ENCODE data around the gene IQSEC1. TPM values are rescaled to one million over a fixed set of nuclear protein-coding genes. Genes with fewer than 3 reads are reported as not detected.

Gene IQSEC1
- total and polyA plus RNA-seq, 2 donors (not counting 1 experiment from before 2014, with no cell fraction given) = 4.3 to 18.2 TPM

DNA sequence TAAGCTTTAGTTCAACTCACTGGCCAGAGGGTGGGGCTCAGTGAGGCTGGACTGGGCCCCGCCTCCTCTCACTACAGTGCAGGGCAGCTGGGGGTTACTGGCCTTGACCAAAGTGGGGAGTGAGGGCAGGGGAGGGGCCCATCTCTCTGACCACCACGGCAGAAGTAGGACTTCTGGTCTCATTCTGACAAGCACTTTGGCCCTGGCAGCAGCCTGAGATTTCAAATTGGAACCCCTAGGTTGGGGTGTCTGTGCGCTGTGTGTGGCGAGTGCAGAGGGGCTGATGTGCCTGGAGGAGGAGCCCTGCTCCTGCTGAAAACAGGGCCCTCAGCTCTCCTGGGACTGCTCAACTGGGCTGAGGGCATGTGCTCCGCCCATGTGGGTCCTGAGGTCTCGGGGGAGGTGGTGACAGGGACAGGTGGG lies 171.6 kb downstream of the IQSEC1 start:
- no peak for DNase-seq (ENCODE audit: low read depth in 2 of 2)
- H3K27ac ChIP-seq (ENCODE audit: insufficient read depth, low read length) = no peak overlapping the region
- no peaks in the 10 kb centered on the region for H3K27me3 ChIP-seq (ENCODE audit: control insufficient read depth, insufficient read depth, low read length)
- H3K36me3 ChIP-seq (ENCODE audit: control insufficient read depth, insufficient read depth, low read length) = peaks cover 3% of the 10 kb centered on the region
- no peak for TF ChIP-seq EZH2 (IDR thresholded peaks at IDR 0.05; ENCODE audit: low read length, missing control alignments)
- TF ChIP-seq, protein P1, sequence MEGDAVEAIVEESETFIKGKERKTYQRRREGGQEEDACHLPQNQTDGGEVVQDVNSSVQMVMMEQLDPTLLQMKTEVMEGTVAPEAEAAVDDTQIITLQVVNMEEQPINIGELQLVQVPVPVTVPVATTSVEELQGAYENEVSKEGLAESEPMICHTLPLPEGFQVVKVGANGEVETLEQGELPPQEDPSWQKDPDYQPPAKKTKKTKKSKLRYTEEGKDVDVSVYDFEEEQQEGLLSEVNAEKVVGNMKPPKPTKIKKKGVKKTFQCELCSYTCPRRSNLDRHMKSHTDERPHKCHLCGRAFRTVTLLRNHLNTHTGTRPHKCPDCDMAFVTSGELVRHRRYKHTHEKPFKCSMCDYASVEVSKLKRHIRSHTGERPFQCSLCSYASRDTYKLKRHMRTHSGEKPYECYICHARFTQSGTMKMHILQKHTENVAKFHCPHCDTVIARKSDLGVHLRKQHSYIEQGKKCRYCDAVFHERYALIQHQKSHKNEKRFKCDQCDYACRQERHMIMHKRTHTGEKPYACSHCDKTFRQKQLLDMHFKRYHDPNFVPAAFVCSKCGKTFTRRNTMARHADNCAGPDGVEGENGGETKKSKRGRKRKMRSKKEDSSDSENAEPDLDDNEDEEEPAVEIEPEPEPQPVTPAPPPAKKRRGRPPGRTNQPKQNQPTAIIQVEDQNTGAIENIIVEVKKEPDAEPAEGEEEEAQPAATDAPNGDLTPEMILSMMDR (conservative IDR thresholded peaks at IDR 0.05 in 1 of 2, IDR thresholded peaks at IDR 0.05 in 1 of 2; ENCODE audit: low read depth in 1 of 2, low read length in 2 of 2) = no peak
- H3K9ac ChIP-seq (ENCODE audit: insufficient read depth, low read length) = no peak overlapping the region
- H4K20me1 ChIP-seq (ENCODE audit: control insufficient read depth, extremely low read depth, insufficient read depth, low read length) = no peaks in the 10 kb centered on the region
- H3K4me2 ChIP-seq (ENCODE audit: extremely low read depth, insufficient read depth, low read length) = no peak overlapping the region
- no peaks in the 10 kb centered on the region for H3K9me3 ChIP-seq (ENCODE audit: control insufficient read depth, insufficient read depth, low read depth, low read length)
- H2AFZ ChIP-seq (ENCODE audit: low read length) = no peak overlapping the region
- no peaks in the 10 kb centered on the region for H3K79me2 ChIP-seq (ENCODE audit: control insufficient read depth, insufficient read depth, low read length)
- H3K4me1 ChIP-seq (ENCODE audit: control insufficient read depth, extremely low read depth, insufficient read depth, low read length) = no peaks in the 10 kb centered on the region
- H3K4me3 ChIP-seq (replicated peaks in 1 of 4; ENCODE audit: control extremely low read depth in 1 of 4, insufficient read depth in 1 of 4, low read depth in 3 of 4, low read length in 4 of 4) = no peak overlapping the region

DNA sequence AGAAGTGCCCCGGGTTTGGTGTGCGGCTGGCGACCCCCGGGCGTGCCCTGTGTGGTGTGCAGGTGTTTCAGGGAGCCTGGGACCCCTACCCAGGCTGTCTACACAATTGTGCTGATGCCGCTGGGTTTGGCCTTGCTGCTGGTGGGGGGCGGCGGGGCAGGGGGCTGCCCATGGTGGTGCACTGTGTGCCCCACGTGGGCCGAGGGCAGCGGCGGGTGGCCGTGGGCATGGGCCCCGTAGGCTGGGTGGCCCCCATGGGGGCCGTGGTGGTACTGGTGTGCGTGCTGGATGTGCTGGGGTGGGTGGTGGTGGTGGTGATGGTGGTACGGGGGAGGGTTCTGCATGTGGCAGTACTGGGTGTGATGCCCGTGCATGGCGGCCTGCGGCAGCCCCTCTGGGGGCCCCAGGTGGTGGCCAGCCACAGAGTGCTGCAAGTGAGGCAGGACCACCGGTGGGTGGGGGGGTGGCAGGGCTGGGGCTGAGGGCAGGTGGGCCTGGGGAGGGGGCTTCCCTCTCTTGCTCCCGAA lies 172.3 kb downstream of the IQSEC1 start:
- no peak for DNase-seq (ENCODE audit: low read depth in 2 of 2)
- Histone ChIP-seq H4K20me1 (ENCODE audit: control insufficient read depth, extremely low read depth, insufficient read depth, low read length) (no peaks in the 10 kb centered on the region), H3K79me2 (ENCODE audit: control insufficient read depth, insufficient read depth, low read length) (no peaks in the 10 kb centered on the region), H3K4me1 (ENCODE audit: control insufficient read depth, extremely low read depth, insufficient read depth, low read length) (no peaks in the 10 kb centered on the region), H3K4me3 (replicated peaks in 1 of 4; ENCODE audit: control extremely low read depth in 1 of 4, insufficient read depth in 1 of 4, low read depth in 3 of 4, low read length in 4 of 4) (no peak overlapping the region), H3K9me3 (ENCODE audit: control insufficient read depth, insufficient read depth, low read depth, low read length) (no peaks in the 10 kb centered on the region), H2AFZ (ENCODE audit: low read length) (no peak overlapping the region), H3K27ac (ENCODE audit: insufficient read depth, low read length) (no peak overlapping the region), H3K36me3 (ENCODE audit: control insufficient read depth, insufficient read depth, low read length) (no peaks in the 10 kb centered on the region), H3K27me3 (ENCODE audit: control insufficient read depth, insufficient read depth, low read length) (no peaks in the 10 kb centered on the region), H3K4me2 (ENCODE audit: extremely low read depth, insufficient read depth, low read length) (no peak overlapping the region), H3K9ac (ENCODE audit: insufficient read depth, low read length) (no peak overlapping the region)
- no peak for TF ChIP-seq EZH2 (IDR thresholded peaks at IDR 0.05; ENCODE audit: low read length, missing control alignments)
- TF ChIP-seq, protein P1 (conservative IDR thresholded peaks at IDR 0.05 in 1 of 2, IDR thresholded peaks at IDR 0.05 in 1 of 2; ENCODE audit: low read depth in 1 of 2, low read length in 2 of 2) = no peak

- no peak for DNase-seq (ENCODE audit: low read depth in 2 of 2)
- TF ChIP-seq EZH2 (IDR thresholded peaks at IDR 0.05; ENCODE audit: low read length, missing control alignments) = no peak
- TF ChIP-seq, protein P1 (conservative IDR thresholded peaks at IDR 0.05 in 1 of 2, IDR thresholded peaks at IDR 0.05 in 1 of 2; ENCODE audit: low read depth in 1 of 2, low read length in 2 of 2) = no peak
Measured at GRCh38 chr3:12898965-12899755, 174.1 kb downstream of the IQSEC1 start.

More at GRCh38 chr3:12898965-12899755, 174.1 kb downstream of the IQSEC1 start:
- no peaks in the 10 kb centered on the region for H3K4me1 ChIP-seq (ENCODE audit: control insufficient read depth, extremely low read depth, insufficient read depth, low read length)
- no peak overlapping the region for H3K4me2 ChIP-seq (ENCODE audit: extremely low read depth, insufficient read depth, low read length)
- no peaks in the 10 kb centered on the region for H4K20me1 ChIP-seq (ENCODE audit: control insufficient read depth, extremely low read depth, insufficient read depth, low read length)
- H3K27ac ChIP-seq (ENCODE audit: insufficient read depth, low read length) = no peak overlapping the region
- H2AFZ ChIP-seq (ENCODE audit: low read length) = no peak overlapping the region
- H3K27me3 ChIP-seq (ENCODE audit: control insufficient read depth, insufficient read depth, low read length) = no peaks in the 10 kb centered on the region
- no peaks in the 10 kb centered on the region for H3K79me2 ChIP-seq (ENCODE audit: control insufficient read depth, insufficient read depth, low read length)
- H3K4me3 ChIP-seq (replicated peaks in 1 of 4; ENCODE audit: control extremely low read depth in 1 of 4, insufficient read depth in 1 of 4, low read depth in 3 of 4, low read length in 4 of 4) = no peak overlapping the region
- H3K36me3 ChIP-seq (ENCODE audit: control insufficient read depth, insufficient read depth, low read length) = no peaks in the 10 kb centered on the region
- no peaks in the 10 kb centered on the region for H3K9me3 ChIP-seq (ENCODE audit: control insufficient read depth, insufficient read depth, low read depth, low read length)
- no peak overlapping the region for H3K9ac ChIP-seq (ENCODE audit: insufficient read depth, low read length)
